ENCODE results near the gene PRR7. TPM values are rescaled to one million over a fixed set of nuclear protein-coding genes. Genes with fewer than 3 reads are reported as not detected.
"Not testable (repeated sequence)": the region's sequence is repeated elsewhere in the genome, so short reads cannot be mapped to it uniquely, and the experiment has no call there.

Gene PRR7
- total RNA-seq, 1 donor from 2014 or later = 1.2 TPM

- DNase-seq (ENCODE audit: extremely low spot score in 2 of 2) = no peak
- no peaks in the 10 kb centered on the region for H3K27me3 ChIP-seq
- peaks cover 18% of the 10 kb centered on the region for H3K4me1 ChIP-seq
- H3K36me3 ChIP-seq = peaks cover 0 to 42% of the 10 kb centered on the region in 2 donors
- no peak overlapping the region for H3K27ac ChIP-seq
- intact Hi-C loops (cut with DNase I) = no loop called here
- no peak for TF ChIP-seq POLR2AphosphoS5 (IDR thresholded peaks at IDR 0.05; ENCODE audit: insufficient read depth in 1 of 2, low read depth in 1 of 2)
- no peak for TF ChIP-seq CTCF (IDR thresholded peaks at IDR 0.05)
- TF ChIP-seq POLR2A (IDR thresholded peaks at IDR 0.05) = no peak
- H3K4me3 ChIP-seq = no peak overlapping the region
- H3K9me3 ChIP-seq = no peaks in the 10 kb centered on the region
Observed at GRCh38 chr5:177484902-177485549, 38.4 kb downstream of the PRR7 start.

GRCh38 chr5:177485753-177486152 is 39.1 kb downstream of the PRR7 start:
- not testable (repeated sequence) for H3K27ac ChIP-seq, H3K4me3 ChIP-seq

GRCh38 chr5:177486256-177486655 is 39.6 kb downstream of the PRR7 start:
- no peak for TF ChIP-seq POLR2A (IDR thresholded peaks at IDR 0.05)
- TF ChIP-seq POLR2AphosphoS5 (IDR thresholded peaks at IDR 0.05; ENCODE audit: insufficient read depth in 1 of 2, low read depth in 1 of 2) = no peak
- TF ChIP-seq CTCF (IDR thresholded peaks at IDR 0.05) = no peak
- intact Hi-C loops (cut with DNase I) = no loop called here
- Histone ChIP-seq H3K27me3 (no peaks in the 10 kb centered on the region), H3K4me3 (no peak overlapping the region), H3K27ac (no peak overlapping the region), H3K36me3 (peaks cover 0 to 55% of the 10 kb centered on the region in 2 donors), H3K9me3 (no peaks in the 10 kb centered on the region), H3K4me1 (peaks cover 9% of the 10 kb centered on the region)
- no peak for DNase-seq (ENCODE audit: extremely low spot score in 2 of 2)

More at GRCh38 chr5:177485753-177486152, 39.1 kb downstream of the PRR7 start:
- H3K9me3 ChIP-seq; H3K27me3 ChIP-seq; DNase-seq (ENCODE audit: extremely low spot score in 2 of 2); intact Hi-C loops (cut with DNase I): not testable (repeated sequence)
- Histone ChIP-seq H3K36me3 (peaks cover 0 to 50% of the 10 kb centered on the region in 2 donors), H3K4me1 (peaks cover 13% of the 10 kb centered on the region)

- no peak overlapping the region for H3K4me3 ChIP-seq
- H3K4me1 ChIP-seq = peaks cover 5% of the 10 kb centered on the region
Observed at GRCh38 chr5:177487144-177487543, 40.5 kb downstream of the PRR7 start.

GRCh38 chr5:177487975-177488374 is 41.4 kb downstream of the PRR7 start:
- peaks cover 0 to 63% of the 10 kb centered on the region in 2 donors for H3K36me3 ChIP-seq

More at GRCh38 chr5:177487144-177487543, 40.5 kb downstream of the PRR7 start:
- Histone ChIP-seq H3K36me3 (peaks cover 0 to 63% of the 10 kb centered on the region in 2 donors), H3K27ac (no peak overlapping the region), H3K9me3 (no peaks in the 10 kb centered on the region), H3K27me3 (no peaks in the 10 kb centered on the region)
- intact Hi-C loops (cut with DNase I) = no loop called here
- DNase-seq (ENCODE audit: extremely low spot score in 2 of 2) = no peak
- TF ChIP-seq POLR2AphosphoS5 (IDR thresholded peaks at IDR 0.05; ENCODE audit: insufficient read depth in 1 of 2, low read depth in 1 of 2) = no peak
- no peak for TF ChIP-seq POLR2A (IDR thresholded peaks at IDR 0.05)
- TF ChIP-seq CTCF (IDR thresholded peaks at IDR 0.05) = no peak

More at GRCh38 chr5:177487975-177488374, 41.4 kb downstream of the PRR7 start:
- DNase-seq (ENCODE audit: extremely low spot score in 2 of 2) = no peak
- Histone ChIP-seq H3K27me3 (no peaks in the 10 kb centered on the region), H3K27ac (no peak overlapping the region), H3K4me1 (peaks cover 8% of the 10 kb centered on the region), H3K4me3 (no peak overlapping the region), H3K9me3 (no peaks in the 10 kb centered on the region)
- intact Hi-C loops (cut with DNase I) = no loop called here
- TF ChIP-seq POLR2AphosphoS5 (IDR thresholded peaks at IDR 0.05; ENCODE audit: insufficient read depth in 1 of 2, low read depth in 1 of 2) = no peak
- TF ChIP-seq POLR2A (IDR thresholded peaks at IDR 0.05) = no peak
- no peak for TF ChIP-seq CTCF (IDR thresholded peaks at IDR 0.05)
